HepG2 (cell line): ENCODE measurements around the gene ZNF747. TPM values are rescaled to one million over a fixed set of nuclear protein-coding genes. Genes with fewer than 3 reads are reported as not detected.
A peak's percentile ranks its signal among the peaks of the same experiment; 100 is the strongest.

Experiments
- AGO1 ChIP-seq: fragments of 200-400 bp; formaldehyde crosslinking; IDR thresholded peaks from 2 replicates; pipeline ENCODE4 v1.6.1; 2017; ENCODE audit warnings: mild to moderate bottlenecking, low read depth, low read length, moderate library complexity; ENCODE audit not compliant: poor library complexity, severe bottlenecking
- HDAC6 ChIP-seq: fragments of 200-600 bp; sonication (generic); IDR thresholded peaks from 2 replicates; pipeline ENCODE4 v1.7.0; 2017; ENCODE audit warnings: mild to moderate bottlenecking, antibody characterized with exemption, low read length, low read depth
- MEIS2 ChIP-seq: sonication (generic); formaldehyde crosslinking; IDR thresholded peaks from 2 replicates; pipeline ENCODE4 v1.9.0; 2021; ENCODE audit warnings: mild to moderate bottlenecking, missing genetic modification reagents
- PHF20 ChIP-seq: sonication (generic); formaldehyde crosslinking; IDR thresholded peaks from 2 replicates; pipeline ENCODE4 v1.5.0; 2020; ENCODE audit warnings: mild to moderate bottlenecking, missing genetic modification reagents
- POGZ ChIP-seq: sonication (generic); formaldehyde crosslinking; IDR thresholded peaks from 2 replicates; pipeline ENCODE4 v1.4.0; 2020; ENCODE audit warnings: mild to moderate bottlenecking, missing genetic modification reagents
- POLR2A ChIP-seq, 2 experiments: IDR thresholded peaks; 2 replicates each; pipeline ENCODE4 v1.6.1; 2011; ENCODE audit warnings: low read depth in 2 of 2, low read length in 2 of 2, mild to moderate bottlenecking in 1 of 2, moderate library complexity in 1 of 2; ENCODE audit not compliant: insufficient read depth in 1 of 2
- RXRA ChIP-seq: sonication (generic); formaldehyde crosslinking; IDR thresholded peaks from 2 replicates; pipeline ENCODE4 v1.5.1; 2020; ENCODE audit warnings: missing genetic modification reagents
- ZBTB38 ChIP-seq: sonication (generic); formaldehyde crosslinking; IDR thresholded peaks from 2 replicates; pipeline ENCODE4 v1.5.1; 2020; ENCODE audit warnings: mild to moderate bottlenecking, missing genetic modification reagents
- ZNF543 ChIP-seq: sonication (generic); formaldehyde crosslinking; IDR thresholded peaks from 2 replicates; pipeline ENCODE4 v1.4.0; 2020; ENCODE audit warnings: mild to moderate bottlenecking, missing genetic modification reagents
- ZNF772 ChIP-seq: sonication (generic); formaldehyde crosslinking; IDR thresholded peaks from 2 replicates; pipeline ENCODE4 v1.5.0; 2020; ENCODE audit warnings: mild to moderate bottlenecking, missing genetic modification reagents
- ZSCAN30 ChIP-seq: sonication (generic); formaldehyde crosslinking; IDR thresholded peaks from 2 replicates; pipeline ENCODE4 v1.5.0; 2020; ENCODE audit warnings: mild to moderate bottlenecking, missing genetic modification reagents
- polyA plus RNA-seq, 8 experiments: library from polyadenylated mRNA; depleted of rRNA in 3 of 8; stranded (reverse) in 7 of 8; unstranded in 1 of 8; fragments of >200 nt; fragmentation: Illumina TruSeq in 4 of 8; extraction: Trizol in 4 of 8; gene quantifications; 2 replicates each; pipeline versions ENCODE4 v1.2.1 to v1.2.3, GENCODE V29; 2011 to 2016; ENCODE audit warnings: low read depth in 4 of 8, missing spikeins in 1 of 8, mixed read lengths in 1 of 8; ENCODE audit not compliant: insufficient read depth in 1 of 8
- total RNA-seq, 5 experiments: library from RNA; depleted of rRNA; stranded (reverse); fragments of >200 nt; fragmentation: Illumina TruSeq; extraction: Trizol; gene quantifications; 2 replicates each; pipeline ENCODE4 v1.2.3, GENCODE V29; 2016; ENCODE audit warnings: low read depth in 1 of 5
- TF ChIP-seq, protein P1 (sequence below): sonication (generic); formaldehyde crosslinking; IDR thresholded peaks from 2 replicates; pipeline ENCODE4 v1.5.0; 2020; ENCODE audit warnings: mild to moderate bottlenecking, missing genetic modification reagents, borderline replicate concordance
- TF ChIP-seq, protein P2 (sequence below): sonication (generic); formaldehyde crosslinking; IDR thresholded peaks from 2 replicates; pipeline ENCODE4 v1.5.0; 2020; ENCODE audit warnings: missing genetic modification reagents, mild to moderate bottlenecking, borderline replicate concordance
- TF ChIP-seq, protein P3 (sequence below): sonication (generic); formaldehyde crosslinking; IDR thresholded peaks from 2 replicates; pipeline ENCODE4 v1.4.0; 2020; ENCODE audit warnings: missing genetic modification reagents
- TF ChIP-seq, protein P4 (sequence below): sonication (generic); formaldehyde crosslinking; IDR thresholded peaks from 2 replicates; pipeline ENCODE4 v1.4.0; 2020; ENCODE audit warnings: missing genetic modification reagents
- TF ChIP-seq, protein P5 (sequence below): sonication (generic); formaldehyde crosslinking; IDR thresholded peaks from 2 replicates; pipeline ENCODE4 v1.4.0; 2020; ENCODE audit warnings: missing genetic modification reagents

Gene ZNF747
- total and polyA plus RNA-seq, 2 of the 13 experiments (the other 11 are each of a cell fraction or from before 2014, with no cell fraction given): 7.2 to 10.2 TPM

DNA sequence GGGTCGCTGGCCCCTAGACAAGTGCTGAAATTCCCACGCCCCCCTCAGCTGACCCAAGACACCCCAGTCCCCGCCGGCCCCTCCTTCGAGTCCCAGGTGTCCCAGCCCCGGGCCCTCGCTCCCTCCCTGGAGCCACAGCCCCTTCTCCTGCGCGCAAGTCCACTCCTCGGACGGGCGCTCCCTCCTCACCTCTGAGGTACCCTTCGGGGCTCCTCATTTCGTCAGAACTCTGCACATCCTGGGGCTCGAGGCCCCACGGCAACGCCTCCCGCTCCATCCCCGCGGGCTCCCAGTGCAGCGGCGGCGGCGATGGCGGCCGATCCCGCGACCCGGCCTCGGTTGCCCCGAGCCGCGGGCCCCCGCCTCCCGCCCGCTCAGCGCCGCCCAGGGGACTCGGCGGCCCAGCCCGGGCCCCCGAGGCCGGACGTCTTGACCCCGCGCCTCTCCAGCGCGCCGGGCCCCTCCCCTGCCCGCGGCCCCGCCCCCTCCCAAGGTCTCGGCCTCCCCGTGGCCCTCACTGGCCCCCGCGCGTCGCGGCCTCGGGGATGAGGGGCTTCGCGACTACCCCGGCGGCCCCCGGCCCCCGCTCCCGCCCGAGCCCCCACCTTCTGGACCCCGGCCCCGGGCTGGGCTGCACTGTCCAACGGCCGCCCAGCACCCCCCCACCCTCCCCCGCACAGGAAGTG lies 8.4 kb downstream of the ZNF747 start, which contains the start of gene ZNF768 (continued):
- 0 out of 2 replicates have a peak, but pooled peaks have one; percentile 22 for TF ChIP-seq MEIS2
- no peak for TF ChIP-seq AGO1
- TF ChIP-seq, protein P1, sequence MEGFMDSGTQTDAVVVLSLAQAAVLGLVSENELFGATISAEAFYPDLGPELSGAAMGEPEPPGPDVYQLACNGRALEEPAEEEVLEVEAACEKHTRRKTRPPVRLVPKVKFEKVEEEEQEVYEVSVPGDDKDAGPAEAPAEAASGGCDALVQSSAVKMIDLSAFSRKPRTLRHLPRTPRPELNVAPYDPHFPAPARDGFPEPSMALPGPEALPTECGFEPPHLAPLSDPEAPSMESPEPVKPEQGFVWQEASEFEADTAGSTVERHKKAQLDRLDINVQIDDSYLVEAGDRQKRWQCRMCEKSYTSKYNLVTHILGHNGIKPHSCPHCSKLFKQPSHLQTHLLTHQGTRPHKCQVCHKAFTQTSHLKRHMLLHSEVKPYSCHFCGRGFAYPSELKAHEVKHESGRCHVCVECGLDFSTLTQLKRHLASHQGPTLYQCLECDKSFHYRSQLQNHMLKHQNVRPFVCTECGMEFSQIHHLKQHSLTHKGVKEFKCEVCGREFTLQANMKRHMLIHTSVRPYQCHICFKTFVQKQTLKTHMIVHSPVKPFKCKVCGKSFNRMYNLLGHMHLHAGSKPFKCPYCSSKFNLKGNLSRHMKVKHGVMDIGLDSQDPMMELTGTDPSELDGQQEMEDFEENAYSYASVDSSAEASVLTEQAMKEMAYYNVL (CRISPR knock-in tag): no peak; the same call in 1 of the 2 replicates
- no peak for TF ChIP-seq ZSCAN30 (CRISPR knock-in tag)
- TF ChIP-seq, protein P2, sequence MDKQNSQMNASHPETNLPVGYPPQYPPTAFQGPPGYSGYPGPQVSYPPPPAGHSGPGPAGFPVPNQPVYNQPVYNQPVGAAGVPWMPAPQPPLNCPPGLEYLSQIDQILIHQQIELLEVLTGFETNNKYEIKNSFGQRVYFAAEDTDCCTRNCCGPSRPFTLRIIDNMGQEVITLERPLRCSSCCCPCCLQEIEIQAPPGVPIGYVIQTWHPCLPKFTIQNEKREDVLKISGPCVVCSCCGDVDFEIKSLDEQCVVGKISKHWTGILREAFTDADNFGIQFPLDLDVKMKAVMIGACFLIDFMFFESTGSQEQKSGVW (CRISPR knock-in tag): no peak
- TF ChIP-seq, protein P3, sequence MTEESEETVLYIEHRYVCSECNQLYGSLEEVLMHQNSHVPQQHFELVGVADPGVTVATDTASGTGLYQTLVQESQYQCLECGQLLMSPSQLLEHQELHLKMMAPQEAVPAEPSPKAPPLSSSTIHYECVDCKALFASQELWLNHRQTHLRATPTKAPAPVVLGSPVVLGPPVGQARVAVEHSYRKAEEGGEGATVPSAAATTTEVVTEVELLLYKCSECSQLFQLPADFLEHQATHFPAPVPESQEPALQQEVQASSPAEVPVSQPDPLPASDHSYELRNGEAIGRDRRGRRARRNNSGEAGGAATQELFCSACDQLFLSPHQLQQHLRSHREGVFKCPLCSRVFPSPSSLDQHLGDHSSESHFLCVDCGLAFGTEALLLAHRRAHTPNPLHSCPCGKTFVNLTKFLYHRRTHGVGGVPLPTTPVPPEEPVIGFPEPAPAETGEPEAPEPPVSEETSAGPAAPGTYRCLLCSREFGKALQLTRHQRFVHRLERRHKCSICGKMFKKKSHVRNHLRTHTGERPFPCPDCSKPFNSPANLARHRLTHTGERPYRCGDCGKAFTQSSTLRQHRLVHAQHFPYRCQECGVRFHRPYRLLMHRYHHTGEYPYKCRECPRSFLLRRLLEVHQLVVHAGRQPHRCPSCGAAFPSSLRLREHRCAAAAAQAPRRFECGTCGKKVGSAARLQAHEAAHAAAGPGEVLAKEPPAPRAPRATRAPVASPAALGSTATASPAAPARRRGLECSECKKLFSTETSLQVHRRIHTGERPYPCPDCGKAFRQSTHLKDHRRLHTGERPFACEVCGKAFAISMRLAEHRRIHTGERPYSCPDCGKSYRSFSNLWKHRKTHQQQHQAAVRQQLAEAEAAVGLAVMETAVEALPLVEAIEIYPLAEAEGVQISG: peak; percentile 33; the same call in 1 of the 2 replicates
- peak; percentile 41; the same call in 1 of the 2 replicates for TF ChIP-seq ZBTB38 (CRISPR knock-in tag)
- TF ChIP-seq, protein P4, sequence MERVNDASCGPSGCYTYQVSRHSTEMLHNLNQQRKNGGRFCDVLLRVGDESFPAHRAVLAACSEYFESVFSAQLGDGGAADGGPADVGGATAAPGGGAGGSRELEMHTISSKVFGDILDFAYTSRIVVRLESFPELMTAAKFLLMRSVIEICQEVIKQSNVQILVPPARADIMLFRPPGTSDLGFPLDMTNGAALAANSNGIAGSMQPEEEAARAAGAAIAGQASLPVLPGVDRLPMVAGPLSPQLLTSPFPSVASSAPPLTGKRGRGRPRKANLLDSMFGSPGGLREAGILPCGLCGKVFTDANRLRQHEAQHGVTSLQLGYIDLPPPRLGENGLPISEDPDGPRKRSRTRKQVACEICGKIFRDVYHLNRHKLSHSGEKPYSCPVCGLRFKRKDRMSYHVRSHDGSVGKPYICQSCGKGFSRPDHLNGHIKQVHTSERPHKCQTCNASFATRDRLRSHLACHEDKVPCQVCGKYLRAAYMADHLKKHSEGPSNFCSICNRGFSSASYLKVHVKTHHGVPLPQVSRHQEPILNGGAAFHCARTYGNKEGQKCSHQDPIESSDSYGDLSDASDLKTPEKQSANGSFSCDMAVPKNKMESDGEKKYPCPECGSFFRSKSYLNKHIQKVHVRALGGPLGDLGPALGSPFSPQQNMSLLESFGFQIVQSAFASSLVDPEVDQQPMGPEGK (CRISPR knock-in tag): peak; percentile 45; the same call in 1 of the 2 replicates
- TF ChIP-seq POLR2A (IDR thresholded peaks at IDR 0.05; ENCODE audit: insufficient read depth in 1 of 2, low read depth in 2 of 2, low read length in 2 of 2): peak in 1 of 2 experiments; percentile 43; a peak in 2 of 4 replicates
- peak; percentile 58; the same call in 1 of the 2 replicates for TF ChIP-seq RXRA (CRISPR knock-in tag)
- TF ChIP-seq ZNF772 (CRISPR knock-in tag): 0 out of 2 replicates have a peak, but pooled peaks have one; percentile 8
- TF ChIP-seq, protein P5, sequence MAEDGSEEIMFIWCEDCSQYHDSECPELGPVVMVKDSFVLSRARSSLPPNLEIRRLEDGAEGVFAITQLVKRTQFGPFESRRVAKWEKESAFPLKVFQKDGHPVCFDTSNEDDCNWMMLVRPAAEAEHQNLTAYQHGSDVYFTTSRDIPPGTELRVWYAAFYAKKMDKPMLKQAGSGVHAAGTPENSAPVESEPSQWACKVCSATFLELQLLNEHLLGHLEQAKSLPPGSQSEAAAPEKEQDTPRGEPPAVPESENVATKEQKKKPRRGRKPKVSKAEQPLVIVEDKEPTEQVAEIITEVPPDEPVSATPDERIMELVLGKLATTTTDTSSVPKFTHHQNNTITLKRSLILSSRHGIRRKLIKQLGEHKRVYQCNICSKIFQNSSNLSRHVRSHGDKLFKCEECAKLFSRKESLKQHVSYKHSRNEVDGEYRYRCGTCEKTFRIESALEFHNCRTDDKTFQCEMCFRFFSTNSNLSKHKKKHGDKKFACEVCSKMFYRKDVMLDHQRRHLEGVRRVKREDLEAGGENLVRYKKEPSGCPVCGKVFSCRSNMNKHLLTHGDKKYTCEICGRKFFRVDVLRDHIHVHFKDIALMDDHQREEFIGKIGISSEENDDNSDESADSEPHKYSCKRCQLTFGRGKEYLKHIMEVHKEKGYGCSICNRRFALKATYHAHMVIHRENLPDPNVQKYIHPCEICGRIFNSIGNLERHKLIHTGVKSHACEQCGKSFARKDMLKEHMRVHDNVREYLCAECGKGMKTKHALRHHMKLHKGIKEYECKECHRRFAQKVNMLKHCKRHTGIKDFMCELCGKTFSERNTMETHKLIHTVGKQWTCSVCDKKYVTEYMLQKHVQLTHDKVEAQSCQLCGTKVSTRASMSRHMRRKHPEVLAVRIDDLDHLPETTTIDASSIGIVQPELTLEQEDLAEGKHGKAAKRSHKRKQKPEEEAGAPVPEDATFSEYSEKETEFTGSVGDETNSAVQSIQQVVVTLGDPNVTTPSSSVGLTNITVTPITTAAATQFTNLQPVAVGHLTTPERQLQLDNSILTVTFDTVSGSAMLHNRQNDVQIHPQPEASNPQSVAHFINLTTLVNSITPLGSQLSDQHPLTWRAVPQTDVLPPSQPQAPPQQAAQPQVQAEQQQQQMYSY (CRISPR knock-in tag): 0 out of 2 replicates have a peak, but pooled peaks have one; percentile 22
- no peak for TF ChIP-seq POGZ (CRISPR knock-in tag)
- TF ChIP-seq HDAC6: no peak
- 0 out of 2 replicates have a peak, but pooled peaks have one; percentile 21 for TF ChIP-seq ZNF543 (CRISPR knock-in tag)
- 0 out of 2 replicates have a peak, but pooled peaks have one; percentile 6 for TF ChIP-seq PHF20 (CRISPR knock-in tag)
